Keratinocyte (primary cell): ENCODE results near the gene KANSL1. TPM values are rescaled to one million over a fixed set of nuclear protein-coding genes. Genes with fewer than 3 reads are reported as not detected.

Source experiments
- DNase-seq: peaks from one replicate; pipeline ENCODE4 v3.0.0-alpha.2; 2011; ENCODE audit warnings: low read depth, missing footprints, low spot score
- FAIRE-seq: peaks from 2 replicates; lab custom pipeline; 2011; peaks lifted over from hg19 to GRCh38; lab: Jason Lieb, UNC
- H2AFZ ChIP-seq: 2 replicates; pipeline ENCODE4 v1.6.0; 2012; ENCODE audit warnings: low read length, control low read depth, inconsistent platforms; ENCODE audit not compliant: control insufficient read depth
- H3K27ac ChIP-seq: 2 replicates; pipeline ENCODE4 v1.5.1; 2011; ENCODE audit warnings: low read length; ENCODE audit not compliant: control insufficient read depth, insufficient read depth
- H3K27me3 ChIP-seq: 3 replicates; pipeline ENCODE4 v1.6.0; 2011; ENCODE audit warnings: low read length; ENCODE audit not compliant: control insufficient read depth, insufficient read depth; ENCODE audit errors: extremely low read depth
- H3K36me3 ChIP-seq, 2 experiments: 2 replicates in 1 of 2; 3 replicates in 1 of 2; pipeline ENCODE4 v1.5.1; 2011; ENCODE audit warnings: low read length in 2 of 2, mild to moderate bottlenecking in 1 of 2; ENCODE audit not compliant: control insufficient read depth in 2 of 2, insufficient read depth in 2 of 2; ENCODE audit errors: extremely low read depth in 1 of 2
- H3K4me1 ChIP-seq: 3 replicates; pipeline ENCODE4 v1.5.1; 2011; ENCODE audit warnings: low read length; ENCODE audit not compliant: control insufficient read depth, insufficient read depth; ENCODE audit errors: extremely low read depth
- H3K4me2 ChIP-seq: 3 replicates; pipeline ENCODE4 v1.6.0; 2011; ENCODE audit warnings: low read depth, low read length; ENCODE audit not compliant: control insufficient read depth, insufficient read depth; ENCODE audit errors: extremely low read depth
- H3K4me3 ChIP-seq, 3 experiments: fragments of 200-600 bp in 1 of 3; sonication (generic) in 1 of 3; 2 replicates in 2 of 3; 3 replicates in 1 of 3; pipeline ENCODE4 v1.5.1; 2011 to 2016; ENCODE audit warnings: low read length in 3 of 3, mild to moderate bottlenecking in 3 of 3, control low read depth in 2 of 3, inconsistent platforms in 1 of 3, low read depth in 1 of 3, mixed read lengths in 1 of 3, mixed run types in 1 of 3, moderate library complexity in 1 of 3; ENCODE audit not compliant: control insufficient read depth in 2 of 3, insufficient read depth in 2 of 3; ENCODE audit errors: extremely low read depth in 1 of 3
- H3K79me2 ChIP-seq: 2 replicates; pipeline ENCODE4 v1.6.0; 2012; ENCODE audit warnings: low read length; ENCODE audit not compliant: control insufficient read depth, insufficient read depth
- H3K9ac ChIP-seq: 3 replicates; pipeline ENCODE4 v1.6.0; 2011; ENCODE audit warnings: low read length; ENCODE audit not compliant: control insufficient read depth, insufficient read depth; ENCODE audit errors: extremely low read depth
- H3K9me1 ChIP-seq: 3 replicates; pipeline ENCODE4 v1.6.0; 2011; ENCODE audit warnings: low read length; ENCODE audit not compliant: control insufficient read depth, insufficient read depth; ENCODE audit errors: extremely low read depth
- H3K9me3 ChIP-seq: 2 replicates; pipeline ENCODE4 v1.5.1; 2012; ENCODE audit warnings: low read depth, low read length; ENCODE audit not compliant: control insufficient read depth
- H4K20me1 ChIP-seq: 3 replicates; pipeline ENCODE4 v1.6.0; 2011; ENCODE audit warnings: low read length; ENCODE audit not compliant: control insufficient read depth, insufficient read depth; ENCODE audit errors: extremely low read depth
- EZH2 ChIP-seq: IDR thresholded peaks from one replicate; pipeline ENCODE4 v1.6.1; 2012; ENCODE audit warnings: inconsistent platforms, mild to moderate bottlenecking, low read length, moderate library complexity
- dilution Hi-C: fragments of 300-500 bp; cut with MboI; formaldehyde crosslinking; loops from one replicate; pipeline ENCODE4 v1.7.0; 2020; ENCODE audit warnings: low sequenced_read_pairs; ENCODE audit not compliant: extremely low pct_ligation_motif_present
- polyA plus RNA-seq, 5 experiments: library from polyadenylated mRNA; depleted of rRNA in 3 of 5; stranded (reverse) in 3 of 5; stranded (forward) in 1 of 5; unstranded in 1 of 5; fragments of >200 nt; gene quantifications; 1 replicate in 1 of 5; 2 replicates in 3 of 5; 3 replicates in 1 of 5; pipeline versions ENCODE4 v1.2.1 to v1.2.3, GENCODE V29; 2011 to 2012; ENCODE audit warnings: missing spikeins in 2 of 5, low read depth in 1 of 5, low replicate concordance in 1 of 5
- TF ChIP-seq, protein P1 (sequence below), 3 experiments: IDR thresholded peaks in 1 of 3; conservative IDR thresholded peaks in 1 of 3; optimal IDR thresholded peaks in 1 of 3; 2 replicates in 2 of 3; 3 replicates in 1 of 3; pipeline versions ENCODE3 to v1.5.1; 2011; ENCODE audit warnings: low read length in 3 of 3, mild to moderate bottlenecking in 3 of 3, moderate library complexity in 2 of 3, control low read depth in 1 of 3, inconsistent platforms in 1 of 3; ENCODE audit not compliant: insufficient read depth in 2 of 3; ENCODE audit errors: extremely low read depth in 1 of 3

KANSL1 gene
- polyA plus RNA-seq, 1 donor (not counting 4 experiments of a cell fraction or from before 2014, with no cell fraction given), result 17.6 TPM

GRCh38 chr17:46125831-46126230, 67.4 kb downstream of the KANSL1 start:
- H4K20me1 ChIP-seq, result peaks cover 28% of the 10 kb centered on the region
- no peak overlapping the region for H3K4me2 ChIP-seq
- no peak overlapping the region for H3K27ac ChIP-seq
- H3K9me1 ChIP-seq, result no peaks in the 10 kb centered on the region
- H3K79me2 ChIP-seq, result peaks cover 94% of the 10 kb centered on the region
- H3K9ac ChIP-seq, result no peak overlapping the region
- no peaks in the 10 kb centered on the region for H3K27me3 ChIP-seq
- TF ChIP-seq, protein P1, sequence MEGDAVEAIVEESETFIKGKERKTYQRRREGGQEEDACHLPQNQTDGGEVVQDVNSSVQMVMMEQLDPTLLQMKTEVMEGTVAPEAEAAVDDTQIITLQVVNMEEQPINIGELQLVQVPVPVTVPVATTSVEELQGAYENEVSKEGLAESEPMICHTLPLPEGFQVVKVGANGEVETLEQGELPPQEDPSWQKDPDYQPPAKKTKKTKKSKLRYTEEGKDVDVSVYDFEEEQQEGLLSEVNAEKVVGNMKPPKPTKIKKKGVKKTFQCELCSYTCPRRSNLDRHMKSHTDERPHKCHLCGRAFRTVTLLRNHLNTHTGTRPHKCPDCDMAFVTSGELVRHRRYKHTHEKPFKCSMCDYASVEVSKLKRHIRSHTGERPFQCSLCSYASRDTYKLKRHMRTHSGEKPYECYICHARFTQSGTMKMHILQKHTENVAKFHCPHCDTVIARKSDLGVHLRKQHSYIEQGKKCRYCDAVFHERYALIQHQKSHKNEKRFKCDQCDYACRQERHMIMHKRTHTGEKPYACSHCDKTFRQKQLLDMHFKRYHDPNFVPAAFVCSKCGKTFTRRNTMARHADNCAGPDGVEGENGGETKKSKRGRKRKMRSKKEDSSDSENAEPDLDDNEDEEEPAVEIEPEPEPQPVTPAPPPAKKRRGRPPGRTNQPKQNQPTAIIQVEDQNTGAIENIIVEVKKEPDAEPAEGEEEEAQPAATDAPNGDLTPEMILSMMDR (optimal IDR thresholded peaks at IDR 0.05 in 1 of 3, IDR thresholded peaks at IDR 0.05 in 1 of 3, conservative IDR thresholded peaks at IDR 0.05 in 1 of 3; ENCODE audit: extremely low read depth in 1 of 3, insufficient read depth in 2 of 3, low read length in 3 of 3), result no peak
- no peak for TF ChIP-seq EZH2
- peaks cover 0 to 4% of the 10 kb centered on the region in 2 experiments for H3K36me3 ChIP-seq
- no peaks in the 10 kb centered on the region for H3K4me1 ChIP-seq
- H3K4me3 ChIP-seq, result no peak overlapping the region
- FAIRE-seq (no peak), DNase-seq (no peak)
- dilution Hi-C loops, result no loop called here
- no peaks in the 10 kb centered on the region for H3K9me3 ChIP-seq
- H2AFZ ChIP-seq, result no peak overlapping the region

GRCh38 chr17:46124695-46125592, 68.3 kb downstream of the KANSL1 start:
- FAIRE-seq, result no peak
- no peaks in the 10 kb centered on the region for H3K9me1 ChIP-seq
- no peak for DNase-seq
- H3K4me2 ChIP-seq, result no peak overlapping the region
- no peak overlapping the region for H2AFZ ChIP-seq
- H3K9me3 ChIP-seq, result no peaks in the 10 kb centered on the region
- dilution Hi-C loops, result loop anchor here (5.0 kb wide), 1 partner anchor 38 kb away; no protein-coding TSS in a partner anchor
- H3K79me2 ChIP-seq, result peaks cover 94% of the 10 kb centered on the region
- H3K36me3 ChIP-seq, result peaks cover 0 to 4% of the 10 kb centered on the region in 2 experiments
- H3K4me1 ChIP-seq, result no peaks in the 10 kb centered on the region
- H4K20me1 ChIP-seq, result peaks cover 31% of the 10 kb centered on the region
- no peak overlapping the region for H3K9ac ChIP-seq
- no peaks in the 10 kb centered on the region for H3K27me3 ChIP-seq
- TF ChIP-seq, protein P1 (optimal IDR thresholded peaks at IDR 0.05 in 1 of 3, IDR thresholded peaks at IDR 0.05 in 1 of 3, conservative IDR thresholded peaks at IDR 0.05 in 1 of 3; ENCODE audit: extremely low read depth in 1 of 3, insufficient read depth in 2 of 3, low read length in 3 of 3), result no peak
- no peak for TF ChIP-seq EZH2
- H3K27ac ChIP-seq, result no peak overlapping the region
- H3K4me3 ChIP-seq, result no peak overlapping the region
